ENCODE measurements around the gene PYGB.

PYGB gene

GRCh38 chr20:25336561-25337422 is 88.9 kb downstream of the PYGB start:
- DNase-seq (ENCODE audit: low read depth in 2 of 2): no peak

DNA sequence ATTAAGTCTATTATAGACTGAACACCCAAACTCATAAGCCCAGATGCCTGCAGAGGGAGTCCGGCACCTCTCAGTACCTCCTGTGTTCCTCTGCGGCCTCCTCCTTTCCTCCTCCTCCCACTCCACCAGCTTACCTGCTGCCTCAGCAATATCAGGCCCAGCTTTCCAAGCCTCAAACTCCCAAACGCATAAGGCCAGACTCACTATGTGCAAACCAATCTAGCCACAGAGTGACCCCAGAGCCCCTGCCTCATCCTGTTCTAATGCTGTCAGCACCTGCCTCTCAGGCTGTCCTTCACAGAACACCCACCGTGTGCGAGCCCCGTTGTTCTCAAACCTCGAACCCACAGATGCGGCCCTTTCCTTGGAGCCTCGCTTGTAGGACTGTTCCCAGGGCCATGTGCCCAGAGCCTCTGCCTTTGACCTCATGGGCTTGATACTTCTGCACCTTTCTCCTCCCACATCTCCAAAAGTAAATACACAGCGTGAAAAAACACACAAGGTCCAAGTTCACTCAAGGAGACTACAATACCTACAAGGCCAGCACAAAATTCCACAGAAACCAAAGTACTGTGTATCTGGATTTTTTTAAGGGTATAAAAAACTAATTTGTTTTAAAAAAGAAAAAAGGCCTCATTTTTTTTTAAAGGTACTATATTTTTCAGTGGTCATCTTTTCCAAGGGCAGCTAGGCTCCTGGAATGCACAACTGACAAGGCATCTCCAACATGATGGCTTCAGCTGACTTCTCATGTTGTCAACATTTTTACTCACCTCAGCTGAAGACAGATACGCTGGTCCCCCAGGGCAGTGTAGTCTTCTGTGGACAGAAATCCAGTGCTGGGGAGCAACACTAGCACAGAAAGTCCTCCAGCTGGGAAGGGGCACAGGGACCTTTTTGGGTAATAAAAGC is 90.5 kb downstream of the PYGB start:
- no peak for DNase-seq (ENCODE audit: low read depth in 2 of 2)

DNA sequence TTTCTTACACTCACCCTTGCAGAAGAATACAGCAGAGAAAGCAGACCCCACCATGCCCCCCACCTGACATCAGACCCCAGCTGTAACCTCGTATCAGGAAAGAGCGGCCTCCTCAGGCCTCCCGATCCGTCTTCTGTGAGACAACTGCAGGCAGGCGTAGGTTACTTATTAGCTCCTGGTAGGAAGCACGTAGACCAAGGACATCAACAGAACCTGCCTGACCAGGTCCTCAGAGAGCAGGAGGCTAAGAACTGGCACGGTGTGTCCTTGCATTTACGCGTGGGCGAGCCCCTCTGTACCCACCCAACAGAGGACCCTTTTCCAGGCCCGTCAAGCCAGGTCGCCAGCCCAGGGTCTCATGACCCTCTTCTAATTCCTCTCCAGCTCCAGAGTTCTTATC is 91.7 kb downstream of the PYGB start:
- no peak for DNase-seq (ENCODE audit: low read depth in 2 of 2)

DNA sequence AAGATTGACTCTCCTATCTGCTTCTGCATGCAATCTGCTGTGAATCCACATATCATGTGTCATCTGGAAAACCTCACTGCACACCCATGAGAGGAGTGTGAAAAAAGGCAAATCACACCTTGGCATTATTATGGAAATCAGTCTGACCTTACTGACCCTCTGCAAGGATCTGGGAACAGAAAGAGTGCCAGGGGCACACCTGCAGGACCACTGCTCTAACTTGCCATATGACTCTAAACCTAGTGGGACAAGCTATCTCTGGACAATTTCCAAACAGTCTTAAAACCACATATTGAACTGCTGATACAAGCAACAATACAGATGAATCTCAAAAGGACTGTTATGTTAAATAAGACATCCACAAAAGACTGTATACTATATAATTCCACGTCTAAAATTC is 92.5 kb downstream of the PYGB start:
- no peak for DNase-seq (ENCODE audit: low read depth in 2 of 2)

- DNase-seq (ENCODE audit: low read depth in 2 of 2): no peak
These were observed 94.1 kb downstream of the PYGB start for GRCh38 chr20:25341716-25342680.

DNA sequence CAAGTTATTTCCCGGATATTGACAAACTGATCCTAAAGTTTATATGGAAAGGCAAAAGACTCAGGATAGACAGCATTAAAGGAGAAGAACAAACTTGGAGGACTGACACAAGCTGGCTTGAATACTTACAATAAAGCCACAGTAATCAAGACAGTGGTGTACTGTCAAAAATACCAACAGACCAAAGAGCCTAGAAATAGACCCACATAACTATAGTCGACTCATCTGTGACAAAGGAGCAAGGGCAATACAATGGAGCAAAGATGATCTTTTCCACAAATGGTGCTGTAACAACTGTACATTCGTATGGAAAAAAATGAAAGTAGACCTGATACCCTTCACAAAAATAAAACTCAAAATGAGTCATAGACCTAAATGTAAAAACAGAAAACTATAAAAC is 96.7 kb downstream of the PYGB start:
- no peak for DNase-seq (ENCODE audit: low read depth in 2 of 2)

GRCh38 chr20:25345721-25346120 is 97.8 kb downstream of the PYGB start:
- no peak for DNase-seq (ENCODE audit: low read depth in 2 of 2)

- no peak for DNase-seq (ENCODE audit: low read depth in 2 of 2)
These were observed 98.5 kb downstream of the PYGB start for GRCh38 chr20:25346349-25346748.
